Spleen (tissue), 7 donors: ENCODE data around the gene RTL5.

ENCODE experiments used
- CTCF ChIP-seq, 11 experiments: fragments of 200-600 bp in 7 of 11; fragments of 450-650 bp in 4 of 11; sonication (generic) in 4 of 11; IDR thresholded peaks in 8 of 11; conservative IDR thresholded peaks in 3 of 11; 1 replicate in 7 of 11; 2 replicates in 4 of 11; pipeline versions ENCODE4 v1.4.0 to v1.8.0; 2016 to 2021; ENCODE audit warnings: antibody characterized with exemption in 11 of 11, inconsistent platforms in 4 of 11, mild to moderate bottlenecking in 1 of 11
- POLR2AphosphoS5 ChIP-seq, 3 donors: sonication (generic); formaldehyde crosslinking; IDR thresholded peaks; one replicate each; pipeline ENCODE4 v1.5.1; 2017; ENCODE audit warnings: antibody characterized with exemption in 3 of 3
- donor health status: DM: no; HTN: no; CAD: no; lungs with moderate emphysema.
- donor health status: DM: no; HTN: no; CAD: no.
- donor health status: DM: no; HTN: no; CAD: no.

GRCh38 chrX:72130762-72131250 lies 909 bp downstream of the RTL5 start:
- no peak for TF ChIP-seq CTCF (IDR thresholded peaks at IDR 0.05 in 8 of 11, conservative IDR thresholded peaks at IDR 0.05 in 3 of 11)
- TF ChIP-seq POLR2AphosphoS5 (IDR thresholded peaks at IDR 0.05) = no peak
